GM12892 (cell line): ENCODE results near the gene FSTL4.

ENCODE experiments used
- DNase-seq: peaks from one replicate; pipeline ENCODE4 v3.0.0; 2011; ENCODE audit not compliant: insufficient read length
- FAIRE-seq: peaks from 2 replicates; lab custom pipeline; 2011; peaks lifted over from hg19 to GRCh38; lab: Jason Lieb, UNC
- POLR2A ChIP-seq: IDR thresholded peaks from 2 replicates; pipeline ENCODE4 v1.6.1; 2011; ENCODE audit warnings: low read depth, low read length, control low read depth
- POLR2AphosphoS5 ChIP-seq: IDR thresholded peaks from 2 replicates; pipeline ENCODE4 v1.6.1; 2011; ENCODE audit warnings: low read depth, low read length, control low read depth
- TAF1 ChIP-seq: IDR thresholded peaks from 2 replicates; pipeline ENCODE4 v1.6.1; 2011; ENCODE audit warnings: low read depth, mild to moderate bottlenecking, control low read depth, low read length, borderline replicate concordance

FSTL4 gene

GRCh38 chr5:133304178-133304577 lies 308.2 kb downstream of the FSTL4 start:
- TF ChIP-seq TAF1 = no peak
- TF ChIP-seq POLR2AphosphoS5 = no peak
- no peak for TF ChIP-seq POLR2A
- no peak for FAIRE-seq

DNA sequence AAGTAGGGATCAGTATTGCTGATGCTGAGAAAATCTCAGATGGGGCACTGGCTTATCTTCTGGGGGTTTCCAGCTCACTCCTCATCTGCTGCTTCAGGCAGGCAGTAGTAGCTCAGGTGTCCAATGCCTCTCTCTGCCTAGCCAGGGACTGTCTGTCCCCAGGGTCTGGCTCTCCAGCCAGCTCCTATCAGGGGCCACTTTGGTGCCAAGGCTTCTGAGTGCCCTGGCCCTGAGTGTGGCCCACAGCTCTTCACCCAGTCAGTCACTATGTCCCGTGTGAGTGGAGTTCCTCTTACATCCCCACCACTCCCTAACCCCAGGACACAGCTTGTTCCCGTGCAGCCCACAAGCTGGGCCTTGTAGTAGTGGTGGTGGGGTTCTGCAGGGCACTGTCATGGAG lies 309.0 kb downstream of the FSTL4 start:
- no peak for TF ChIP-seq POLR2AphosphoS5
- no peak for TF ChIP-seq TAF1
- TF ChIP-seq POLR2A = no peak
- DNase-seq (no peak), FAIRE-seq (no peak)

More at GRCh38 chr5:133304178-133304577, 308.2 kb downstream of the FSTL4 start:
- no peak for DNase-seq

DNA sequence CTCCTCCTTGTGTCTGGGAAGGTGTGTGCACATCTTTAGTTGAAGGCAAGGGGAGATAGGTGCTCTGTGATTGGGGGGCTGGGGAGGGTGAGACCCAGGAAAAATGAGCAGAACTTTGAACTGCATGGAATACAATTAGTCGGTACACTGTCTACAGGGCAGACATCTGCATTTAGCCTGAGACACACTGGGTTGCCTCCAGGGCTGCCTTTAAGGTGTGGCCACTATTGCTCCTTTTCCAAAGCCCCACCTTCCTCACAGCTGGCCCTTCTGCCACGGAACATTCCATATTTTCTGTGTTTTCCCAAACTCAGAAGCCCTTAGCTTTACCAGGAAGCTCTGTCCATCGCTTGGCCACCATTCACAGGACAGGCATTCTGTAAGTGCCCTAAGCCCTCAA lies 312.6 kb downstream of the FSTL4 start:
- no peak for FAIRE-seq
- no peak for DNase-seq
- TF ChIP-seq POLR2A (no peak), TAF1 (no peak), POLR2AphosphoS5 (no peak)

DNA sequence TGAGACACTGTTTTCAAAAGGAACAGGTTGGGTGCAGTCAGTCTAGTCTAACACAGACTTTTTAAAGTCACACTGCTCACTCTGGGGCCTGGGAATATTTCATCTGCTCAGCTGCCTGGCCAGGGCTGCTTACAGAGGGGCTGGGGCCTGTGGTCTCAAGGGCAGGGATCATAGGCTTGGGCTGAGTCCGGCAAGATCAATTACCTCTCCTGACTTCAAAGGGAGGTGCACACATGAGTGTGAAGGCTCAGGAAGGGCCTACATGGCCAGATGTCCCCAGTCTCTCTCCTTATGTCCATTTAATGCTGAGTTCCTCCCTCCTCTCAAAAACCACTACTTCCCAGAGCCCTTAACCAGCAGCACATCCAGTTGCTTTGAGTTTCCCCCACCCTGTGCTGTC lies 313.3 kb downstream of the FSTL4 start:
- no peak for DNase-seq
- no peak for TF ChIP-seq POLR2A
- no peak for TF ChIP-seq POLR2AphosphoS5
- TF ChIP-seq TAF1 = no peak
- FAIRE-seq = no peak

- no peak for TF ChIP-seq POLR2A
- no peak for TF ChIP-seq TAF1
- TF ChIP-seq POLR2AphosphoS5 = no peak
- DNase-seq (no peak), FAIRE-seq (no peak)
Observed at GRCh38 chr5:133298447-133298846, 313.9 kb downstream of the FSTL4 start.

DNA sequence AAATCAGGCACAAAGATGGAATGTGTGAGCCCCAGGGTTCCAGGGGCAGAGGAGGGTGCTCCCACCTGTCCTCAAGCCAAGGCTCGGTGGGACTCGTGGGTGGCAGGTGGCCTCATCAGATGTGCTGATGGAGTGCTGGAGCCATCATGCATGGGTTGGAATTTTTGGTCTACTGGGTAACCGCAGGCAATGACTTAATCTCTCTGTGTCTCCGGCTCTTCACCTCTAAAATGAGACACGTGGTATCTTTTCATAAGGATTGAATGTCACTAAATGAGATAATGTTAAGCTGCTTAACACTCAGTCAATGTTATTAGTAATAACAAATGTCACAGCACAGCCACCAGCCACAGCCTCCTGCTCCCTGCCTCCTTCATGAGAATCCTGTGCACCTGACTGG lies 315.0 kb downstream of the FSTL4 start:
- no peak for DNase-seq
- no peak for FAIRE-seq
- TF ChIP-seq POLR2AphosphoS5 = no peak
- no peak for TF ChIP-seq POLR2A
- no peak for TF ChIP-seq TAF1

- no peak for DNase-seq
- TF ChIP-seq POLR2AphosphoS5 (no peak), TAF1 (no peak), POLR2A (no peak)
- FAIRE-seq = no peak
Observed at GRCh38 chr5:133296624-133297023, 315.7 kb downstream of the FSTL4 start.

- TF ChIP-seq TAF1 (no peak), POLR2AphosphoS5 (no peak), POLR2A (no peak)
- no peak for FAIRE-seq
- DNase-seq = no peak
Observed at GRCh38 chr5:133295520-133295919, 316.8 kb downstream of the FSTL4 start.

- TF ChIP-seq POLR2AphosphoS5 (no peak), TAF1 (no peak), POLR2A (no peak)
- no peak for FAIRE-seq
- no peak for DNase-seq
Observed at GRCh38 chr5:133294380-133294779, 318.0 kb downstream of the FSTL4 start.

DNA sequence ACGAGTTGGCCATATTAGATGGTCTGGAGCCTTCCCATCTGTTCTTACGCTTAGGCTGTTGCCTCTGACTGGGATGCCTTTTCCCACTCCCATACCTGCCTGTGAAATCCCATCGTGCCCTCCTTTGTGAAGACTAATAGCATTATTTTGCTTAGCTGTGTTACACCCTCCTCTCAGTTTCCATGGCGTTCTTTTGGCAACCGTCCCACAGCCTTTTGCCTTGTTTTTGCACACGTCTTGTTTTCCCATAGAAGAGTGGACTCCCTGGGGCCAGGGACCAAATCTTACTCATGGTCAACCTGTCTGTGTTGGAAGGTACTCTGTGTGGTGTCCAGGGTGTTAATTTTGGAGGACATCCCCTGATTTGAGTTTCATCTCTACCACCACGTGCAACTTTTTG lies 318.4 kb downstream of the FSTL4 start:
- TF ChIP-seq POLR2AphosphoS5 (no peak), POLR2A (no peak), TAF1 (no peak)
- FAIRE-seq (no peak), DNase-seq (no peak)

DNA sequence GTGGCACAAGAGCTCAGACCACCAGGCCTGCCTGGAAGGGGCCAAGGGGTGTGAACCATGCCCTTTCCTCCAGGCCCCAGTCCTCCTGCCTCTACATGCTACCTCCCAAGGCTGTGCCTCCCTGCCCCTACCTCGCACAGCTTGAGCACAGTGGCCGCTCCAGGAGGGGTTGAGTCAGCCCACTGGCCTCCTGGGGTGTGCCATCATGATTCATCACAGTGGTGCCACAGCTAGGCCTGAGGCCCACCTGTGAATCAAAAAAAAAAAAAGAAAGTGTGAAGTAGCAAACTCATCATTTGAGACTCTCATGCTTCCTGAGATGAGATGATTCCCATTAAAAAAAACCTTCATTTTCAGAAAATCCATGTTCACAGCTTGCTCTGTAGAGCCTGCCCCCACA lies 320.0 kb downstream of the FSTL4 start:
- DNase-seq (no peak), FAIRE-seq (no peak)
- TF ChIP-seq POLR2A (no peak), POLR2AphosphoS5 (no peak), TAF1 (no peak)

DNA sequence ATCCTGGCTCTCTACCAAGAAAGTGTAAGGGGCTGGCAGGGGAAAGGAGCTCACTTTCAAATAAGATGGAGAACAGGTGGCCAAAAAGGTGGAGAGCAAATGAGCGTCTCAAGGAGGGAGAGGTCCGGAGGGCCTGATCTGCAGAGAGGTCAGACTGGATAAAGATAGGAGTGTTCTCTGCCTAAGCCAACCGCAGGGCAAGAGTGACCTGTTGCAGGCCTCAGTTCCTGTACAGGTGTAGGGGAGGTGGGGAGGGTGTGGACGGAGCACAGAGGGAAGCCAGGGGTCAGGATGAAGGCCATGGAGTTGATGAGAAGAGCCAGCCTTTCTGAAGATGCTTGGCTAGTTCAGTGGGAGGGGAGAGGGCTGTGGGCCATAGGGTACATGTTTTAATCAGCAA lies 320.8 kb downstream of the FSTL4 start:
- TF ChIP-seq TAF1 = no peak
- TF ChIP-seq POLR2AphosphoS5 = no peak
- TF ChIP-seq POLR2A = no peak
- FAIRE-seq (no peak), DNase-seq (no peak)

GRCh38 chr5:133290669-133291240 lies 321.6 kb downstream of the FSTL4 start:
- FAIRE-seq (no peak), DNase-seq (no peak)

More at GRCh38 chr5:133290669-133291240, 321.6 kb downstream of the FSTL4 start:
- TF ChIP-seq POLR2AphosphoS5 (no peak), TAF1 (no peak), POLR2A (no peak)
